Upper lobe of left lung (tissue), 4 donors: ENCODE measurements around the gene C22orf42.

Experiments used
- EP300 ChIP-seq, 4 donors: sonication (generic); formaldehyde crosslinking; IDR thresholded peaks; one replicate each; pipeline ENCODE4 v1.5.1; 2017; ENCODE audit warnings: antibody characterized with exemption in 4 of 4, control low read depth in 2 of 4
- POLR2A ChIP-seq, 4 donors: fragments of 450-650 bp; IDR thresholded peaks; one replicate each; pipeline ENCODE4 v1.5.1; 2016 to 2017; ENCODE audit warnings: antibody characterized with exemption in 4 of 4, mild to moderate bottlenecking in 2 of 4
- POLR2AphosphoS5 ChIP-seq, 2 donors: sonication (generic); formaldehyde crosslinking; IDR thresholded peaks; one replicate each; pipeline ENCODE4 v1.5.1; 2017; ENCODE audit warnings: antibody characterized with exemption in 2 of 2
- TF ChIP-seq, protein P1 (sequence below), 6 experiments: fragments of 450-650 bp in 4 of 6; fragments of 200-600 bp in 2 of 6; sonication (generic) in 2 of 6; IDR thresholded peaks; one replicate each; pipeline ENCODE4 v1.5.1; 2016 to 2019; ENCODE audit warnings: antibody characterized with exemption in 6 of 6

DNA sequence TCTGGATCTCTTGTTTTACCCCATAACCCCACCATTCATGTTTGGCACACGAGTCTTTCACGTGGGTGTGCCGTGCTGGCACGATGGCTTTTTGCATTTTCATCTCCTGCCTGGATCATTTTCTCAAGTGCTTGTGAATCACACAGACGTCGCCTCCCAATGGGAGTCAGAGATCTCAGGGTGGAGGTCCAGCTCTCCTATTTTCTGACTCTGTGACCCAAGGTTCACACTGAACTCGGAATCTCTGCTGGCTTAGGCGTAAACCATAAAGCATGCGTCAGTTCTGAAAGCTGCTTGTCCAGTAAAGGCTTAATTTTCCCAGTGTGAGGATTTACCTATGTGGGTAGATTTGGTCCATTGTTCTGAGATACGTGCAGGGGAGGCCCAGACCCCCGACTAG, 16.0 kb upstream of the C22orf42 start:
- TF ChIP-seq, protein P1, sequence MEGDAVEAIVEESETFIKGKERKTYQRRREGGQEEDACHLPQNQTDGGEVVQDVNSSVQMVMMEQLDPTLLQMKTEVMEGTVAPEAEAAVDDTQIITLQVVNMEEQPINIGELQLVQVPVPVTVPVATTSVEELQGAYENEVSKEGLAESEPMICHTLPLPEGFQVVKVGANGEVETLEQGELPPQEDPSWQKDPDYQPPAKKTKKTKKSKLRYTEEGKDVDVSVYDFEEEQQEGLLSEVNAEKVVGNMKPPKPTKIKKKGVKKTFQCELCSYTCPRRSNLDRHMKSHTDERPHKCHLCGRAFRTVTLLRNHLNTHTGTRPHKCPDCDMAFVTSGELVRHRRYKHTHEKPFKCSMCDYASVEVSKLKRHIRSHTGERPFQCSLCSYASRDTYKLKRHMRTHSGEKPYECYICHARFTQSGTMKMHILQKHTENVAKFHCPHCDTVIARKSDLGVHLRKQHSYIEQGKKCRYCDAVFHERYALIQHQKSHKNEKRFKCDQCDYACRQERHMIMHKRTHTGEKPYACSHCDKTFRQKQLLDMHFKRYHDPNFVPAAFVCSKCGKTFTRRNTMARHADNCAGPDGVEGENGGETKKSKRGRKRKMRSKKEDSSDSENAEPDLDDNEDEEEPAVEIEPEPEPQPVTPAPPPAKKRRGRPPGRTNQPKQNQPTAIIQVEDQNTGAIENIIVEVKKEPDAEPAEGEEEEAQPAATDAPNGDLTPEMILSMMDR (IDR thresholded peaks at IDR 0.05) = no peak
- TF ChIP-seq POLR2A (IDR thresholded peaks at IDR 0.05) (no peak), POLR2AphosphoS5 (IDR thresholded peaks at IDR 0.05) (no peak), EP300 (IDR thresholded peaks at IDR 0.05) (no peak)
